OCI-LY1 (cell line): ENCODE measurements around the gene MT4.
A peak's percentile ranks its signal among the peaks of the same experiment; 100 is the strongest.

Experiments used
- H2AFZ ChIP-seq: fragments of 200-600 bp; sonication (generic), shearing (Covaris generic); 2 replicates; pipeline ENCODE4 v1.6.0; 2014; ENCODE audit warnings: antibody characterized with exemption, mild to moderate bottlenecking, low read length
- H3F3A ChIP-seq: fragments of 200-600 bp; sonication (generic), shearing (Covaris generic); 2 replicates; pipeline ENCODE4 v1.6.0; 2014; ENCODE audit warnings: mild to moderate bottlenecking, antibody characterized with exemption, low read length, moderate library complexity; ENCODE audit not compliant: insufficient read depth
- H3K27ac ChIP-seq: fragments of 200-600 bp; sonication (generic); 2 replicates; pipeline ENCODE4 v1.5.1; 2014; ENCODE audit warnings: low read length, mixed run types, mild to moderate bottlenecking, low read depth; ENCODE audit not compliant: poor library complexity, severe bottlenecking
- H3K27me3 ChIP-seq: fragments of 200-600 bp; sonication (generic); 2 replicates; pipeline ENCODE4 v1.6.0; 2014; ENCODE audit warnings: antibody characterized with exemption, mild to moderate bottlenecking, low read length, moderate library complexity; ENCODE audit not compliant: insufficient read depth
- H3K36me3 ChIP-seq: fragments of 200-600 bp; sonication (generic); 2 replicates; pipeline ENCODE4 v1.6.1; 2014; ENCODE audit warnings: mild to moderate bottlenecking, antibody characterized with exemption, low read length, moderate library complexity, mixed read lengths; ENCODE audit not compliant: insufficient read depth
- H3K4me1 ChIP-seq: fragments of 200-600 bp; sonication (generic); 2 replicates; pipeline ENCODE4 v1.5.1; 2014; ENCODE audit warnings: mild to moderate bottlenecking, low read length, moderate library complexity; ENCODE audit not compliant: insufficient read depth, severe bottlenecking
- H3K4me2 ChIP-seq: fragments of 200-600 bp; sonication (generic), shearing (Covaris generic); 2 replicates; pipeline ENCODE4 v1.6.1; 2014; ENCODE audit warnings: low read length
- H3K4me3 ChIP-seq: fragments of 200-600 bp; sonication (generic); 2 replicates; pipeline ENCODE4 v1.5.1; 2014; ENCODE audit warnings: low read length, low read depth, mild to moderate bottlenecking, mixed read lengths; ENCODE audit not compliant: poor library complexity, severe bottlenecking
- H3K79me2 ChIP-seq: fragments of 200-600 bp; shearing (Covaris generic); 2 replicates; pipeline ENCODE4 v1.6.1; 2016; ENCODE audit warnings: mixed run types, low read length, mixed read lengths; ENCODE audit not compliant: insufficient read depth
- H3K9ac ChIP-seq: fragments of 200-600 bp; sonication (generic), shearing (Covaris generic); 2 replicates; pipeline ENCODE4 v1.6.1; 2014; ENCODE audit warnings: mild to moderate bottlenecking, low read length, mixed read lengths
- H3K9me2 ChIP-seq: fragments of 200-600 bp; sonication (generic), shearing (Covaris generic); 2 replicates; pipeline ENCODE4 v1.6.1; 2014; ENCODE audit warnings: low read depth, mild to moderate bottlenecking, low read length, mixed read lengths
- H3K9me3 ChIP-seq: fragments of 200-600 bp; shearing (Covaris generic); 2 replicates; pipeline ENCODE4 v1.6.1; 2014; ENCODE audit warnings: low read length, mixed read lengths
- H4K20me1 ChIP-seq: fragments of 200-600 bp; sonication (generic), shearing (Covaris generic); 2 replicates; pipeline ENCODE4 v1.6.0; 2016; ENCODE audit warnings: mild to moderate bottlenecking, low read length; ENCODE audit not compliant: insufficient read depth
- CTCF ChIP-seq: fragments of 200-600 bp; sonication (generic), shearing (Covaris generic); IDR thresholded peaks from 2 replicates; pipeline ENCODE4 v1.5.1; 2017; ENCODE audit warnings: mild to moderate bottlenecking, antibody characterized with exemption, low read length, moderate library complexity, mixed read lengths
- EZH2 ChIP-seq: fragments of 200-600 bp; sonication (generic), shearing (Covaris generic); IDR thresholded peaks from 2 replicates; pipeline ENCODE4 v1.8.0; 2017; ENCODE audit warnings: borderline replicate concordance, mixed run types, mild to moderate bottlenecking, antibody characterized with exemption, low read length, moderate library complexity, mixed read lengths

Gene MT4

GRCh38 chr16:56571525-56571924, 6.7 kb downstream of the MT4 start:
- no peak overlapping the region for H2AFZ ChIP-seq
- no peaks in the 10 kb centered on the region; the same call in 1 of the 2 replicates for H3F3A ChIP-seq
- H3K36me3 ChIP-seq: no peaks in the 10 kb centered on the region
- no peaks in the 10 kb centered on the region for H4K20me1 ChIP-seq
- no peaks in the 10 kb centered on the region for H3K9me3 ChIP-seq
- H3K4me1 ChIP-seq: no peaks in the 10 kb centered on the region
- no peak overlapping the region for H3K9ac ChIP-seq
- H3K27me3 ChIP-seq: no peaks in the 10 kb centered on the region; the same call in 1 of the 2 replicates
- no peak overlapping the region for H3K4me3 ChIP-seq
- no peaks in the 10 kb centered on the region for H3K9me2 ChIP-seq
- H3K4me2 ChIP-seq: no peak overlapping the region
- H3K79me2 ChIP-seq: no peaks in the 10 kb centered on the region
- no peak overlapping the region for H3K27ac ChIP-seq
- TF ChIP-seq CTCF (no peak), EZH2 (no peak)

DNA sequence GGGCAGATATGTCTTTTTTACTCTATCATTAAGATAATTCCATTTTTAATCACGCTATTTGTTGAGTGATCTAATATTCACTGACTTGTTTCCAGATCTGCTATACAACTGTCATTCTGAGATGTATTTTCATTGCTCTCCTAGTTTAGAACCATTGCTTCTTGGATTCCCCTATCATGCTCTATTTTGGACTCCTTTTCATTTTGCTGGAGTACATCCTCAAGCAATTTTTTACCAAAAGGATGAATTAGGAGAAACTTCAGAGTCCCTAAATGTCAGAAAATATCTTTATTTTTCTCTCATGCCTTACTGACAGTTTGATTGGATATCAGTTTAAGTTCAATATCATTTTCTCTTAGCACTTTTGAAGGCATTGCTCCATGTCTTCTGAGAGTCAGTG, 9.8 kb downstream of the MT4 start:
- no peak for TF ChIP-seq EZH2
- TF ChIP-seq CTCF: no peak
- H3K79me2 ChIP-seq: no peaks in the 10 kb centered on the region
- no peaks in the 10 kb centered on the region; the same call in 1 of the 2 replicates for H3K27me3 ChIP-seq
- H3K27ac ChIP-seq: no peak overlapping the region
- no peaks in the 10 kb centered on the region for H3K9me3 ChIP-seq
- no peak overlapping the region for H2AFZ ChIP-seq
- no peak overlapping the region for H3K4me3 ChIP-seq
- H3K4me2 ChIP-seq: no peak overlapping the region
- H4K20me1 ChIP-seq: no peaks in the 10 kb centered on the region
- peaks cover 5% of the 10 kb centered on the region; the same call in 1 of the 2 replicates for H3F3A ChIP-seq
- H3K9ac ChIP-seq: no peak overlapping the region
- H3K4me1 ChIP-seq: no peaks in the 10 kb centered on the region
- no peaks in the 10 kb centered on the region for H3K9me2 ChIP-seq
- no peaks in the 10 kb centered on the region for H3K36me3 ChIP-seq

- no peaks in the 10 kb centered on the region for H4K20me1 ChIP-seq
- no peaks in the 10 kb centered on the region for H3K79me2 ChIP-seq
- no peak overlapping the region for H3K9ac ChIP-seq
- no peak overlapping the region for H2AFZ ChIP-seq
- no peaks in the 10 kb centered on the region for H3K36me3 ChIP-seq
- no peaks in the 10 kb centered on the region; the same call in 1 of the 2 replicates for H3K27me3 ChIP-seq
- H3K4me3 ChIP-seq: no peak overlapping the region
- no peak overlapping the region for H3K4me2 ChIP-seq
- no peak for TF ChIP-seq EZH2
- TF ChIP-seq CTCF: peak; percentile 86
- H3K9me3 ChIP-seq: no peaks in the 10 kb centered on the region
- H3F3A ChIP-seq: peaks cover 5% of the 10 kb centered on the region; the same call in 1 of the 2 replicates
- no peaks in the 10 kb centered on the region for H3K9me2 ChIP-seq
- no peaks in the 10 kb centered on the region for H3K4me1 ChIP-seq
- H3K27ac ChIP-seq: no peak overlapping the region
Measured at GRCh38 chr16:56576585-56577299, 11.9 kb downstream of the MT4 start.
